ENCODE results near the gene ZBTB7C. TPM values are rescaled to one million over a fixed set of nuclear protein-coding genes. Genes with fewer than 3 reads are reported as not detected.
A peak's percentile ranks its signal among the peaks of the same experiment; 100 is the strongest.

ZBTB7C gene
- total RNA-seq, 1 experiment from 2014 or later, result 0.33 TPM

GRCh38 chr18:48345596-48345995, 63.6 kb downstream of the ZBTB7C start:
- H3K23ac ChIP-seq (ENCODE audit: insufficient read length, low read depth, low read length), result no peak overlapping the region
- H2AK5ac ChIP-seq (ENCODE audit: insufficient read length, low read length), result no peak overlapping the region
- H3K9me3 Mint-ChIP-seq, result no peaks in the 10 kb centered on the region
- no peak overlapping the region for H4K91ac ChIP-seq (ENCODE audit: insufficient read length, low read depth, low read length)
- H3K23me2 ChIP-seq (ENCODE audit: insufficient read length, low read depth, low read length, poor library complexity, severe bottlenecking), result no peaks in the 10 kb centered on the region
- no peak overlapping the region for H3K4me2 ChIP-seq (ENCODE audit: insufficient read depth, insufficient read length, low read length)
- no peak overlapping the region for H3K27ac Mint-ChIP-seq
- no peaks in the 10 kb centered on the region for H3K27me3 ChIP-seq (ENCODE audit: insufficient read depth, low read length)
- no peak overlapping the region for H2BK12ac ChIP-seq (ENCODE audit: insufficient read length, low read depth, low read length)
- H2BK5ac ChIP-seq (ENCODE audit: insufficient read length, low read length), result no peak overlapping the region
- no peak overlapping the region for H4K5ac ChIP-seq (ENCODE audit: insufficient read length, low read depth, low read length)
- no peak overlapping the region for H2BK15ac ChIP-seq (ENCODE audit: low read depth, low read length)
- no peaks in the 10 kb centered on the region for H3K79me1 ChIP-seq (ENCODE audit: insufficient read depth, low read depth, low read length, poor library complexity, severe bottlenecking)
- H3K4me3 Mint-ChIP-seq, result no peak overlapping the region
- TF ChIP-seq CTCF (conservative IDR thresholded peaks at IDR 0.05), result peak; percentile 39; the same call in 2 of the 3 replicates
- no peaks in the 10 kb centered on the region for H3K79me2 ChIP-seq (ENCODE audit: insufficient read depth, low read length)
- no peaks in the 10 kb centered on the region for H3K9me3 ChIP-seq (ENCODE audit: control insufficient read depth, low read depth, low read length)
- no peak overlapping the region for H3T11ph ChIP-seq (ENCODE audit: low read length)
- H2AFZ ChIP-seq (ENCODE audit: low read length), result no peak overlapping the region
- H3K4me1 ChIP-seq (ENCODE audit: insufficient read depth, low read length), result 0 out of 2 replicates have a peak, but pooled peaks cover 2% of the 10 kb centered on the region
- DNase-seq, result no peak
- H3K9ac ChIP-seq (ENCODE audit: extremely low read depth, insufficient read length, low read length), result no peak overlapping the region
- H3K14ac ChIP-seq (ENCODE audit: insufficient read depth, low read length), result no peak overlapping the region
- no peak overlapping the region for H3K56ac ChIP-seq (ENCODE audit: insufficient read length, low read depth, low read length)
- no peaks in the 10 kb centered on the region for H4K20me1 ChIP-seq (ENCODE audit: control insufficient read depth, insufficient read depth, insufficient read length)
- no peak overlapping the region for H3K18ac ChIP-seq (ENCODE audit: insufficient read length, low read depth, low read length)
- no peak overlapping the region for H4K8ac ChIP-seq (replicated peaks; ENCODE audit: insufficient read length, low read depth, low read length)
- no peak overlapping the region for H2BK20ac ChIP-seq (ENCODE audit: low read depth, low read length, poor library complexity, severe bottlenecking)
- no peaks in the 10 kb centered on the region; the same call in none of the 2 replicates for H3K27me3 Mint-ChIP-seq (ENCODE audit: low read depth)
- no peaks in the 10 kb centered on the region for H3K36me3 Mint-ChIP-seq (ENCODE audit: insufficient read depth in 1 of 3, low read depth in 3 of 3)
- H3K4ac ChIP-seq (ENCODE audit: low read depth, low read length), result no peak overlapping the region
- no peak overlapping the region for H2BK120ac ChIP-seq (ENCODE audit: low read depth, low read length, poor library complexity, severe bottlenecking)
- H3K4me1 Mint-ChIP-seq, result peaks cover 6 to 16% of the 10 kb centered on the region in 2 experiments
- H3K27ac ChIP-seq (ENCODE audit: insufficient read length, low read depth, low read length), result no peak overlapping the region
- WGBS (ENCODE audit: extremely low coverage, insufficient read length, low lambda C conversion rate), result no CpG with 5 or more reads among the region's 2 CpGs

All from H9 (cell line).